Measurements from ENCODE around the gene UBQLN3. TPM values are rescaled to one million over a fixed set of nuclear protein-coding genes. Genes with fewer than 3 reads are reported as not detected.

The UBQLN3 gene
- total RNA-seq, 4 donors from 2014 or later, result 0.84 to 4.9 (median 2.1) TPM

DNA sequence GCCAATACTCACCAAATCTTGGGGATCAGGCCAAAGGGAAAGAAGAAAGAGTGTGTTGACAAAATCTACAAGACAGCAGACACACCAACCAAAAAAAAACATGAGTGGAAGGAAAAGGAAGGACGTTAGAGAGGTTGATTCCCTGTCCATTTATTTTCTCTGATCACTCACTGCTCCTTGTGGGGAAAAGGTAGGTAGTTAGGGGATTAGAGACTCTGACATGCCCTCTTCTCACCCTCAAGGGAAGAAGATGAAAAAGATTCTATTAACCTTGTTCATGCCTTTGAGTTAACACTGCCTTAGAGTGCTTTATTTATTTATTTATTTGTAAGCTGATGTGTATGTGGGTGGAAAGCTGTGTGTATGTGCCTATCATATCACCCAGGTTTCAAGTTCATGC lies 38.7 kb upstream of the UBQLN3 start, which contains the start of gene OR52H1:
Gene OR52H1, minus strand, starts transcription at position 101 of the 400 bp plus-strand sequence. CDS start 3,035 bp downstream, outside the sequence.
- no peaks in the 10 kb centered on the region for H3K27me3 ChIP-seq
- H3K9me3 ChIP-seq, result no peaks in the 10 kb centered on the region
- no peak within 1 kb of the TSS for H3K27ac ChIP-seq
- WGBS, 2 donors, result 36 to 50% methylated on average over 1 of the region's 1 CpG
- DNase-seq (ENCODE audit: low spot score in 2 of 2), result no peak
- H3K4me1 ChIP-seq, result no peaks in the 10 kb centered on the region
- no peaks in the 10 kb centered on the region for H3K36me3 ChIP-seq
- TF ChIP-seq POLR2A (IDR thresholded peaks at IDR 0.05), result no peak
- no peak for TF ChIP-seq CTCF (IDR thresholded peaks at IDR 0.05)
- no peak for TF ChIP-seq EP300 (IDR thresholded peaks at IDR 0.05)
- no peak within 1 kb of the TSS for H3K4me3 ChIP-seq

- Histone ChIP-seq H3K27me3 (no peaks in the 10 kb centered on the region), H3K9me3 (no peaks in the 10 kb centered on the region), H3K4me3 (no peak overlapping the region), H3K4me1 (no peaks in the 10 kb centered on the region), H3K36me3 (no peaks in the 10 kb centered on the region), H3K27ac (no peak overlapping the region)
- WGBS, 2 donors, result 97 to 100% methylated on average over 1 of the region's 1 CpG
- DNase-seq (ENCODE audit: low spot score in 2 of 2), result no peak
- TF ChIP-seq EP300 (IDR thresholded peaks at IDR 0.05) (no peak), POLR2A (IDR thresholded peaks at IDR 0.05) (no peak), CTCF (IDR thresholded peaks at IDR 0.05) (no peak)
Observed at GRCh38 chr11:5547982-5548381, 38.2 kb upstream of the UBQLN3 start.

DNA sequence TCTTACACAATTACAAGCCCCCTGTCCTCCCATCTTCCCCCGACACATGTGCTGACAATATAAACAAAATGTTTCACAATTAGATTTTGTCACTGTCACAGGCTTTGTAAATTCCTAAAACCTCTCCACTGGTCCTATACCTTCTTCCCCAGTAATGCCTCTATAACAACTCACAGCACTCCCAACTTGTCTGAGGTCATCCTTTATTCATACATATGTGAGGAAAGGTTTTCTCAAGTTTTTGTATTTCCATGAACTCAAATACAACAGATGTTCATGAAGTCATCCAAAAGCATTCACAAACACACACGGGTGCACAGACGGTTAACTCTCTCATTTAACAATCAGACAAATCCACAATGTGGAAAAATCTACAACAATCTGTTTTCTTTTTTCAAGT lies 36.7 kb upstream of the UBQLN3 start:
- no peaks in the 10 kb centered on the region for H3K4me1 ChIP-seq
- no peaks in the 10 kb centered on the region for H3K27me3 ChIP-seq
- DNase-seq (ENCODE audit: low spot score in 2 of 2), result no peak
- H3K36me3 ChIP-seq, result no peaks in the 10 kb centered on the region
- 74 to 76% methylated on average over 3 of the region's 3 CpGs for WGBS, 2 donors
- H3K4me3 ChIP-seq, result no peak overlapping the region
- TF ChIP-seq CTCF (IDR thresholded peaks at IDR 0.05) (no peak), EP300 (IDR thresholded peaks at IDR 0.05) (no peak), POLR2A (IDR thresholded peaks at IDR 0.05) (no peak)
- H3K27ac ChIP-seq, result no peak overlapping the region
- H3K9me3 ChIP-seq, result no peaks in the 10 kb centered on the region

- TF ChIP-seq POLR2A (IDR thresholded peaks at IDR 0.05) (no peak), EP300 (IDR thresholded peaks at IDR 0.05) (no peak), CTCF (IDR thresholded peaks at IDR 0.05) (no peak)
- DNase-seq (ENCODE audit: low spot score in 2 of 2), result no peak
- Histone ChIP-seq H3K4me3 (no peak overlapping the region), H3K4me1 (no peaks in the 10 kb centered on the region), H3K27ac (no peak overlapping the region), H3K27me3 (no peaks in the 10 kb centered on the region), H3K36me3 (no peaks in the 10 kb centered on the region), H3K9me3 (no peaks in the 10 kb centered on the region)
- WGBS, 2 donors, result 37 to 45% methylated on average over 1 of the region's 1 CpG
Observed at GRCh38 chr11:5541427-5541826, 31.7 kb upstream of the UBQLN3 start.

- Histone ChIP-seq H3K9me3 (no peaks in the 10 kb centered on the region), H3K27me3 (no peaks in the 10 kb centered on the region), H3K36me3 (no peaks in the 10 kb centered on the region), H3K4me3 (no peak overlapping the region), H3K4me1 (no peaks in the 10 kb centered on the region), H3K27ac (no peak overlapping the region)
- DNase-seq (ENCODE audit: low spot score in 2 of 2), result no peak
- TF ChIP-seq CTCF (IDR thresholded peaks at IDR 0.05) (no peak), EP300 (IDR thresholded peaks at IDR 0.05) (no peak), POLR2A (IDR thresholded peaks at IDR 0.05) (no peak)
Observed at GRCh38 chr11:5536482-5536881, 26.7 kb upstream of the UBQLN3 start.
